ENCODE measurements around the gene CBLB. TPM values are rescaled to one million over a fixed set of nuclear protein-coding genes. Genes with fewer than 3 reads are reported as not detected.

Gene CBLB
- total RNA-seq, 2 donors from 2014 or later = 28.2 to 62.8 TPM

GRCh38 chr3:105647047-105647446 is 221.8 kb downstream of the CBLB start:
- TF ChIP-seq POLR2AphosphoS5 (IDR thresholded peaks at IDR 0.05) = no peak
- TF ChIP-seq POLR2A (IDR thresholded peaks at IDR 0.05) = no peak
- TF ChIP-seq CTCF (IDR thresholded peaks at IDR 0.05) = no peak
- intact Hi-C loops (cut with DNase I) = no loop called here
- Histone ChIP-seq H3K27me3 (replicated peaks; ENCODE audit: insufficient read depth) (no peaks in the 10 kb centered on the region), H3K4me1 (replicated peaks) (no peaks in the 10 kb centered on the region), H3K36me3 (no peaks in the 10 kb centered on the region), H3K4me3 (no peak overlapping the region), H3K9me3 (no peaks in the 10 kb centered on the region), H3K27ac (no peak overlapping the region)
- WGBS = 78% methylated on average over 2 of the region's 2 CpGs
- no peak for DNase-seq (ENCODE audit: low spot score)

- no peak for DNase-seq (ENCODE audit: low spot score)
- WGBS = 96% methylated on average over 2 of the region's 2 CpGs
- Histone ChIP-seq H3K27ac (no peak overlapping the region), H3K27me3 (replicated peaks; ENCODE audit: insufficient read depth) (no peaks in the 10 kb centered on the region), H3K36me3 (no peaks in the 10 kb centered on the region), H3K9me3 (no peaks in the 10 kb centered on the region), H3K4me1 (replicated peaks) (no peaks in the 10 kb centered on the region), H3K4me3 (no peak overlapping the region)
- intact Hi-C loops (cut with DNase I) = no loop called here
- no peak for TF ChIP-seq CTCF (IDR thresholded peaks at IDR 0.05)
These were observed 229.7 kb downstream of the CBLB start for GRCh38 chr3:105639131-105639530.

- intact Hi-C loops (cut with DNase I) = no loop called here
- H3K27me3 ChIP-seq (replicated peaks; ENCODE audit: insufficient read depth) = no peaks in the 10 kb centered on the region
- no peaks in the 10 kb centered on the region for H3K36me3 ChIP-seq
- H3K4me3 ChIP-seq = no peak overlapping the region
- no peak for DNase-seq (ENCODE audit: low spot score)
- no peaks in the 10 kb centered on the region for H3K4me1 ChIP-seq (replicated peaks)
- H3K9me3 ChIP-seq = no peaks in the 10 kb centered on the region
- no peak overlapping the region for H3K27ac ChIP-seq
- no peak for TF ChIP-seq CTCF (IDR thresholded peaks at IDR 0.05)
- no peak for TF ChIP-seq POLR2AphosphoS5 (IDR thresholded peaks at IDR 0.05)
- TF ChIP-seq POLR2A (IDR thresholded peaks at IDR 0.05) = no peak
- 37% methylated on average over 5 of the region's 5 CpGs for WGBS
These were observed 234.1 kb downstream of the CBLB start for GRCh38 chr3:105634708-105635107.

DNA sequence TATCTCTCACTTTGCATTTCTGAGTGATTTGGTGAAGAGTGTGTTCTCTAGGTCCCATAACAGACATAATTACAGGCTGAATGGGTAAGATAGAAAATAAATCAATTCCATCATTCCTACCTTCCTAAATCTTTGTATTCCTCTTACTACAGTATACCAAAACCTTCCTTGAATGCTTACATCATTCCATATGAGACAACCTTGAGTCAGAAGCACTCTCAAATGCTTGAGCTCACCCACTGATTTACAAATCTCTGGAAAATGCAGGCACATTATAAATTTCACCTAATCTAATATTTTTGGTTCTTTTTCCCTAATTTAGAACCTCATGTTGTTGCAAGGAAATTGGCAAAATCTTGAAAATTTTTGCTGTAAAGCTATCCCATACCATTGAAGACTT is 239.1 kb downstream of the CBLB start:
- Histone ChIP-seq H3K27me3 (replicated peaks; ENCODE audit: insufficient read depth) (no peaks in the 10 kb centered on the region), H3K4me1 (replicated peaks) (no peaks in the 10 kb centered on the region), H3K36me3 (no peaks in the 10 kb centered on the region), H3K27ac (no peak overlapping the region), H3K9me3 (no peaks in the 10 kb centered on the region), H3K4me3 (no peak overlapping the region)
- TF ChIP-seq CTCF (IDR thresholded peaks at IDR 0.05) (no peak), POLR2A (IDR thresholded peaks at IDR 0.05) (no peak), POLR2AphosphoS5 (IDR thresholded peaks at IDR 0.05) (no peak)
- no peak for DNase-seq (ENCODE audit: low spot score)
- intact Hi-C loops (cut with DNase I) = no loop called here

GRCh38 chr3:105626739-105627138 is 242.1 kb downstream of the CBLB start:
- H3K4me3 ChIP-seq = no peak overlapping the region
- intact Hi-C loops (cut with DNase I) = no loop called here

More at GRCh38 chr3:105626739-105627138, 242.1 kb downstream of the CBLB start:
- Histone ChIP-seq H3K27ac (no peak overlapping the region), H3K4me1 (replicated peaks) (no peaks in the 10 kb centered on the region), H3K9me3 (no peaks in the 10 kb centered on the region), H3K27me3 (replicated peaks; ENCODE audit: insufficient read depth) (no peaks in the 10 kb centered on the region), H3K36me3 (no peaks in the 10 kb centered on the region)
- TF ChIP-seq POLR2A (IDR thresholded peaks at IDR 0.05) = no peak
- TF ChIP-seq CTCF (IDR thresholded peaks at IDR 0.05) = no peak
- no peak for TF ChIP-seq POLR2AphosphoS5 (IDR thresholded peaks at IDR 0.05)
- DNase-seq (ENCODE audit: low spot score) = no peak
- 95% methylated on average over 5 of the region's 5 CpGs for WGBS

Data from prostate gland (tissue), 2 donors.